Transverse colon (tissue), 4 donors: Measurements from ENCODE around the gene C22orf23.

Source experiments
- EP300 ChIP-seq: sonication (generic); formaldehyde crosslinking; IDR thresholded peaks from one replicate; pipeline ENCODE4 v1.6.1; 2017; ENCODE audit warnings: antibody characterized with exemption, low read depth
- POLR2A ChIP-seq: fragments of 450-650 bp; IDR thresholded peaks from one replicate; pipeline ENCODE4 v1.6.1; 2016; ENCODE audit warnings: antibody characterized with exemption, mild to moderate bottlenecking, moderate library complexity
- POLR2AphosphoS5 ChIP-seq, 3 donors: sonication (generic); formaldehyde crosslinking; IDR thresholded peaks; one replicate each; pipeline ENCODE4 v1.6.1; 2016; ENCODE audit warnings: antibody characterized with exemption in 3 of 3
- TF ChIP-seq, protein P1 (sequence below), 5 experiments: fragments of 200-600 bp in 3 of 5; fragments of 450-650 bp in 2 of 5; sonication (generic) in 3 of 5; IDR thresholded peaks; 1 replicate in 2 of 5; 2 replicates in 3 of 5; pipeline ENCODE4 v1.5.1; 2016 to 2017; ENCODE audit warnings: antibody characterized with exemption in 5 of 5, inconsistent platforms in 3 of 5, mild to moderate bottlenecking in 2 of 5, moderate library complexity in 1 of 5

DNA sequence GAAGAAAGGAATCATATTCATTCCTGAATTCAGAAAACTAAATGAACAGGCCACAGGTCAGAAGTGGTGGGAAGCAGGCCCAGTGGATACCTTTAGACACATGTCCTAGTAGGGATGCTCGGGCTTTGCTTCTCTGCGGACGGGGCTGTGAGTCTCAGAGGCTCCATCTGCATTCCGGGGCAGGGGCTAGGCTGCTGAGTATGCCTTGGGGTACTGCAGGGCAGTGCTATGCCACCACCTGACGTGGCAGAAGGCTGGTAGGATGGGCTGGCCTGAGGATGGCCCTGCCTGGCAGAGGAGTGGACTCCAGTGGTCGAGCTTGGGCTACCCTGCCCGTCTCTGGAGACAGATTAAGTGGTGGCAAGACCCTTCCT is 9.6 kb downstream of the C22orf23 start:
- TF ChIP-seq, protein P1, sequence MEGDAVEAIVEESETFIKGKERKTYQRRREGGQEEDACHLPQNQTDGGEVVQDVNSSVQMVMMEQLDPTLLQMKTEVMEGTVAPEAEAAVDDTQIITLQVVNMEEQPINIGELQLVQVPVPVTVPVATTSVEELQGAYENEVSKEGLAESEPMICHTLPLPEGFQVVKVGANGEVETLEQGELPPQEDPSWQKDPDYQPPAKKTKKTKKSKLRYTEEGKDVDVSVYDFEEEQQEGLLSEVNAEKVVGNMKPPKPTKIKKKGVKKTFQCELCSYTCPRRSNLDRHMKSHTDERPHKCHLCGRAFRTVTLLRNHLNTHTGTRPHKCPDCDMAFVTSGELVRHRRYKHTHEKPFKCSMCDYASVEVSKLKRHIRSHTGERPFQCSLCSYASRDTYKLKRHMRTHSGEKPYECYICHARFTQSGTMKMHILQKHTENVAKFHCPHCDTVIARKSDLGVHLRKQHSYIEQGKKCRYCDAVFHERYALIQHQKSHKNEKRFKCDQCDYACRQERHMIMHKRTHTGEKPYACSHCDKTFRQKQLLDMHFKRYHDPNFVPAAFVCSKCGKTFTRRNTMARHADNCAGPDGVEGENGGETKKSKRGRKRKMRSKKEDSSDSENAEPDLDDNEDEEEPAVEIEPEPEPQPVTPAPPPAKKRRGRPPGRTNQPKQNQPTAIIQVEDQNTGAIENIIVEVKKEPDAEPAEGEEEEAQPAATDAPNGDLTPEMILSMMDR (IDR thresholded peaks at IDR 0.05) = no peak
- TF ChIP-seq EP300 = no peak
- no peak for TF ChIP-seq POLR2AphosphoS5 (IDR thresholded peaks at IDR 0.05)
- TF ChIP-seq POLR2A = no peak
